CMK (cell line): ENCODE measurements around the gene CENPQ.

ENCODE experiments used
- DNase-seq: peaks from one replicate; pipeline ENCODE4 v3.0.0-alpha.2; 2010; ENCODE audit warnings: low read depth

Gene CENPQ

GRCh38 chr6:49541210-49541724 lies 78.1 kb downstream of the CENPQ start:
- no peak for DNase-seq

- DNase-seq = no peak
Observed at GRCh38 chr6:49541936-49542335, 78.8 kb downstream of the CENPQ start.
